Measurements from ENCODE around the gene SLC24A3.

The SLC24A3 gene

DNA sequence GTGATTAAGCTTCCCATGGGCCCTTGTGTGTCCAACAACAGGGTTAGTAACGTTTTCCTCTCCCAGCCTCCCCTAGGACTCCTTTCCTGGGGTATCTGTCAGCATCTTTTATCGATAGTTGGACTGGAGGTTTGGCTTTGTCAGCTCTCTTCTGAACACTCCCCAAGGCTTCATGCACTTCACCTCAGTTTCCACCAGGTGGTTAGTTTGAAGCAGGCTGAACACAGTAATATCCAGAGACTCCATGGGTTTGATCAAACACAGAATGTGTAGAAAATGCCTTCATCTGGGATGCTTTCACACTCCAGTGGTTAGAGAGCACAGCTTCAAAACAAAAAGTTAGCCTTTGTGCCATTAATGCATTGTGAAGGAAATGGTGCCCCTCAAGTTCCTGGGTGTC, 139.1 kb downstream of the SLC24A3 start:
- DNase-seq: no peak

DNA sequence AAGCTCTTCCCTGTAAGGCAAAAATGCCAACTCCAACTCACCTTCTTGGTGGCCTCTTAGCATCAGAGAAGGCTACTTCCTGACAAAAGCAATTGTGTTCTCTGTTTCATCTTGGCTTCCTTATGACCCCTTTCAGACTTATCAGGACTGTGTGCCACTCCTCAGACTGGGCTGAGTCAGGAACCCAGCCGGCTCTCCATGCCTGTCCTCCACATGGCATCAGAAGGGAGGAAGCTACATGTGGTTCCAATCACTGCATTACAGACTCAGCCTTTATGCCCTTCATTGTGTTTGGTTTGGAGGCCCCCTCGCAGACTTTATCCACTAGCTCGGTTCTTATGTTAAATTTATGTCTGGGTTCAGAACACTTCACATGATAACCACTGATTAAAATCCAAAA, 142.5 kb downstream of the SLC24A3 start:
- no peak for DNase-seq

DNA sequence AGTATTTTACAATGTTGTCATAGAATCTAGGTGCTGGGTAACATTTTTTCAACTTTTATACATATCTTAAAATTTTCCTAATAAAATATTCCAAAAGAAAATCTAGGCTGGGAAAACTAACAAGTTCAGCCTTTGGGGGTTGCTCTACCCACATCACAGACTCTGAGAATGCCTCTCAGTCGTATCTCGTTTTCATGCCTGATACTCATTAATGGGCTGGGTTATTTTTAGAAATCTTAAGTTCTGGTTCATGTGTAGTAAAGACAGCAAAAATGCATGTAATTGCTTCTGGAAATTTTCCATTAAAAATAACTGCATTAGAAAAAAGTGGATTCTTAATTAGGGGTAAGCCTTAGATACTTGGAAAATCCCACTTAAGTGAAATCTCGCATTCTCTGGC, 149.3 kb downstream of the SLC24A3 start:
- no peak for DNase-seq

DNA sequence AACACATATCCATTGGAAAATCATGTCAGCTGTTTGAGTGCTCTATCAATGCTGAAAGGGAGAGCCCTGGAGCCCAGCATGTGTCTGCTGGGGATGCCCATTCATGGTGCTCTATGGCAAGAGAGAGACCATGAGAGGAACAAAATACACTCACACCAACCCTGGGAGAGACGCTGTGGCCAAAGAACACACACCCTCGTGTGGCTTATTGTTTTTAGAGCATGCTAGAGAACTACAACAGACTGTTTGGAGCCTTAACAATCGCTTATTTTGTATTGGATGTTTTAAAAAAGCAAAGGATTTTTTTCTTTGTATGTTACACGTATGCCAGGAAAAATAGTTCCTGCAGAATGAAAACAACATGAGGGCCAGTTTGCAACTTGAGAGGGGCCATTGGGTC, 151.0 kb downstream of the SLC24A3 start:
- no peak for DNase-seq

DNA sequence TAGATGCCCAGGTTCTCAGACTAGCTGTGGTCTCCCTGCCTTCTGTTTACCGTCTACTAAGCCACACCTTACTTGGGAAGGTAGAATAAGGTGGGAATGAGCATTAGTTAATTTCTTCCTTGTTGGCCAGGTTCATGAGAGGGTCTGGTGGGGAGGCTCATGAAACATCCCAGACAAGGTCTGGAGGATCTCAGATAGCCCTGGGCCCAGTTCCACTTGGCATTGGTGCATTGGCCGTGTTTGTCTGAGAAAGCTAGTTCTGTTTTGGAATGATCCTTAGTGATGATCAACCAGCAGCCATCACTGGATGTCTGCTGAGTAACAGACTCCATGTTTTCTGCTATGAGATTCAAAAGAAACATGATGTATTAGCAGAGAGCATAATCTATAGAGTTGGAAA, 155.1 kb downstream of the SLC24A3 start:
- no peak for DNase-seq

DNA sequence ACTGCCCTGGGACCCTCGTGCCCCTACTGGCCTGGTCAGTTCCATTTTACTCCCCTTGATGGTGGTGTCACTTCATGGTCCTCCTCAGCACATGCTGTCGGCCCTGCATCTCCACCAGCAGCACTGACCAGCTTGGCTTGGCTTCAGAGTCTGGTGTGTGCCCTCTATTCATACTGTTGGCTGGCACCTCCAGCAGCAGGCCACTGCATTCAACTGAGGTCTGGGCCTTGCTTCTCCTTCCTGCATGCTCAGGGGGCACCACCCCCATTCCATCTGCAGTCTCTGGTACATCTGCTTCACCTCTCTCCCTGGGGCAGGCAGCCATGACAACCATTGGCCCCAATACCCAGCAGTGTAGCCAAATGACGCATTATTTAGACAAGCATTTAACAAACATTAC, 155.9 kb downstream of the SLC24A3 start:
- no peak for DNase-seq

DNA sequence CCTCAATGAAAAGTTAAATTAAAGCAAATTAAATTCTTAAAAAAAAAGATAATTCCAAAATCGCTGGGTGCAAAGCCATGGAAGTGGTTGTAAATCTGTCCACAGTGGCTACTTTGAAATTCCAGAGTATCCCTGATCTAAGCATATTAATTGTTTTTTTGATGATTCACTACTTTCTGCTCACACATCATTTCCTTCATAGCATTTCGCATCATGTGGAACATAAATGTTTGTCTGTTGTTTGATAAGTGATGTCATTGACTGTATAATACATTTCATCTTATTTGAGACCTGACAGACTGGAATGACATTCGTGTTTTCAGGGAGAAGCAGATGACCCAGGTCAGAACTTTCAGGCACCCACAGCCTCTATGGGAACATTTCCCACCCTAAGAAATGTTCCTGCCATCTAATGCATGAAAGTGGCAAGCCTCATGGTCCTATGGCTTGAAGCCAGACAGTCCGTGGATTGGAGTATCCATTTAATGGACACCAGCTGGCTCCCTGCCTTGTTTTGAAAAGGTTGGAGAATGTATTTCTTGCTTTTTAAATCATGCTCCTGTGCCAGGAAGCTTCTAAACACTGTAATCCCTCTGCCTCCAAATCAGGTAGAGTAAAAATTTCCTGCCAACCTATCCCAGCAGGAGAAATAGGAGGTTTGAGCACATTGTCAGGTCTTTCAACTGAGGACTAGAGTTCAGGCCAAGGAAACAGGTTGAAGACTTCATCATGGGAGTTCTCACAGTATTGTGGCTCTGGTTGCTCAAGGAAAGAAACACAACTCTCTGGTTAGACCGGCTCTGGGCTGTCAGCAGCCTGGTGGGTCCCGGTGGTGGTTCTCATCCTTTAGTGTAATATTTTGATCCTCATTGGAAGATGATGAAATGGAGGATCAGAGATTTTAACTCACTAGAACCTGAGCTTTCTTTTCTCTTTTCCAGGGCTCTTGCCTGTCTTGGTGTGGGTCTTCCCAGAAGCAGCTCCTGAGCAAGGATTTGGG, 157.9 kb downstream of the SLC24A3 start:
- DNase-seq: no peak

DNA sequence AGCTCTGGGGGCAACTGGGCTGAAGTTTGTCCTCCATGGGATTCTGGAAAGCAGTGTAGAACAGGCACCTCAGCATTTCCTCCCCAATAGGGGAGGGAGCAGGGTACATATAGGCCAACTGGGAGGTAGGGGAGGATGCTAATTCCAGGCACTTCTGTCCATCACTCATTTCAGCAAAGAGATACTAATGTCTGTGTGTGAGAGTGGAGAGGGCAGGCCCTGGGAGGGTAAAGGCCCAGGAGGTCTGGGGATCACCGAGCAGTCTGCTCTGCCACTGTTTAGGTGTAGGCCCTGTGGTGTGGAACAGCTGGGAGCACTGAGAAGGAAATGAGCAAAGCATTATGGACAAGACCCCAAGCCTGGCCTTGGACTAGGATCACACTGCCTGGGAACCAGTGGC, 158.7 kb downstream of the SLC24A3 start:
- no peak for DNase-seq

DNA sequence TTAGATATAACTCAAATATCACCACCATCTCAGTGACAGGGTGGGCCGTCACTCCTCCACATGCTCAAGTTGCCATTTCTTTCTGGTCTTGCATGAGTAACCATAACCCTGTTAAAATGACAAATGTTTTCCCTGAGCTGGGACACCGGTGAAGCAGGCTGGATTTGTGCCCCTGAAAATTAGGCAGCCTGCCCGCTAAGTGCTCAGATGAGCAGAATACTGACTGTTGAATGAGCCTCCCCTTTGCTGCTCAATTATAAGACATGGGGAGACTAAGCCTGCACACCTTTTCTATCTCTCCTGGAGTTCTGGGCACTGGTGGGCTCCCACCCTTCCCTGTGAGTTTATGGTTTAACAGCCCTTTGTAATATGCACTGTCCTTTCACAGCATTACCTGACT, 161.8 kb downstream of the SLC24A3 start:
- DNase-seq: no peak

DNA sequence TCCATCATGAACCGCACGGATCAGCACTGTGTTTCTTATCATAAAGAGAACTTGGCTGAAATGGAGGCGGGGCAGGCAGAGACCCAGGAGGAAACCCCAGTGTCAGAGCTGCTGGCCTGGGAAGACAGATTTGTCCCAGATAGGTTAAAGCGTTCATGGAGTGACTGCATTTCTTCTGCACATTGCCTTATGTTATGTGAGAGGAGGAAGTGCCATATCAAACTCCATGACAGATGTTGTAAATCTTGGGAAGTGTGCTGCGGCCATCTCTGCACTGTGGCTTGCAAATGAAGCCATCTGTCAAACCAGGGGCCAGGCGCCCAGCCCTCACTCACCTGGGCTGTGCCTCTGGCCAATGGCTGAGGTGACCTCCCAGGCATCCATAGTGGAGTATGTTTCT, 163.0 kb downstream of the SLC24A3 start:
- DNase-seq: no peak

DNA sequence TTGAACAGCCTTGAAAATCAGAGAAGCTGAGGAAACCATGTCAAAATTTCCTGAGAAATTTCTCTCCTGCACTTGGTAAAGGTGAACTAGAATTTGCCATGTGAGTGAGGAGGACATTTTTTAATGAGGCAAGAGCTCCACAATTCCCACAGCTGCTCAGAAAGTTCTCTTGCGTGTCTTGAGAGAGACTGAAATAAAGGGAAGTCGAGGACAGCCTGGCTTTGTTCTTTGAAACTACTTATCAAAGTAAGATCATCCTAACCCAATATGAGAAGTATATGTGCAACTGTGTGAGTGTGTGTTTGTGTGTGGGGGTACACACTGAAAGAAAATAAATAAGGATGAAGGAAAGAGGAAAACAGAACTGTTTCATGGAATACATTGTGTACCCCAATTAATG, 163.4 kb downstream of the SLC24A3 start:
- no peak for DNase-seq

DNA sequence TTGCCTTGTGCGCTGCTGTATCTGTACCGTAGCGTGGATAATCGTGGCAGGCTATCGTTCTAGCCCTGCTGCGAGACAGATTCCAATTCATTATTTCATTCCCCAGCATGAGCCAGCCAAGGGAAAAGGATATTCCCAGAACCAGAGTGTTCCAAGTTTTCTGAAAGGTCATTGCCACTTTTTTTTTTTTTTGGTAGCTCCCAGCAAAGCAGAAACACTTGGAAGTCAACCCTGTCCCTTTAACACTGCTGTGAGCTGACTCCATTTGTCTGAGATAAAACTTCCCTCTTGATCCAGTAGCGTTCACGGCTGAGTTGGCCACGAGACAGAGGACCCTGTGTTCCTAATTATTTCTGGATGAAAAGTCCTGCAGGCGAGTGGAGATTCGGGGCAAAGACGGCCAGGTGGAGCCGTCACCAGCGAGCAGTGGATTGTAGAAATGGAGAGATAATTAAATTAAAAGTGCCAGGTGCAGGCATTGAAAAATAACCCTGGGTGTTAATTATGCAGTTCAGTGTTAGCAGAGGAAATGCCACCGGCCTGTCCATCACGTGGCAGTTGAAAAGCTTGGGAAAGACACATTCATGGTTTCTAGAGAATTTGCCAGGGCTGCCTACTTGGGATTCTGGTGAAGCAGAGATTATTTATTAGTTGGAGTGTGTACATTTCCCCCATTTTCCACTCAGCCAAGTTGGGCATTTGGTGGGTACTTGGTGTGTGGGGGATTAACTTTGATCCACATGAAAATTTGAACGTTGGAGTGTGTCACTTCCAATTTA, 164.2 kb downstream of the SLC24A3 start:
- DNase-seq: peak; percentile 78

DNA sequence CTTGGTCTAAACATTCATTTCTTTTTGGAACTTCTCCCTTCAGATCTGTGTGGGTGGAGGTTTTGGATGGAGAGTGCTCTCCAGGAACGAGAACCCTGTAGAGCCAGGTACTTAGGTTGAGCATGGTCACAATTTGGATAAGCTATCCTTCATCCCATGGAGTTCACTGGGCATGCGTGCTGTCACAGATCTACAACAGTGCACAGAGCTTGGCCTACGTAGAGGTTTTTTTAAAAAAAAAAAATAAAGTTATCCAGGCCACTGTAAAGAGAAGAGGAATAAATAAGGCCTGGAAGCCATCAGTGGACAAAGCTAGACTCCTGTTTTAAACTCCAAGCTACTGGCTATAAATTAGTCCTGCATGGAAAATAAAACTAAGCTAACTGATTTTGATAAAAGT, 165.6 kb downstream of the SLC24A3 start:
- no peak for DNase-seq

DNA sequence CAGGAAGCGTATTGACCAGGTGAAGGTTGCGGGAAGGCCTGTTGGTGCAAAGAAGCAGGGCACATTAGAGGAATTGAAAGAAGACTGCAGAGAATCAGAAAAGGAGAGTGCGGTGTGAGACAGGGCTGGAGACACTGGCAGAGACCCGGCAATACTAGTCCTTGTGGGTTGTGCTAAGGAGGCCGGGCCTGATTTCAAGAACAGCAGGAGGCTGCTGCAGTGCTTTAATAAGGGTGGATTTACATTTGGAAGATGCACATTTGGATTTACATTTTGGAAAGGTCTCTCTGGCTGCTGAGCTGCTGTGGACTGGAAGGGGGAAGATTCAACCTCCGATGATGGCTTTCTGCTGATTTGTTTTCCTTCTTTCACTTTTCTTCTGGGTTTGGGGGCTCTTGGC, 167.8 kb downstream of the SLC24A3 start:
- DNase-seq: no peak

DNA sequence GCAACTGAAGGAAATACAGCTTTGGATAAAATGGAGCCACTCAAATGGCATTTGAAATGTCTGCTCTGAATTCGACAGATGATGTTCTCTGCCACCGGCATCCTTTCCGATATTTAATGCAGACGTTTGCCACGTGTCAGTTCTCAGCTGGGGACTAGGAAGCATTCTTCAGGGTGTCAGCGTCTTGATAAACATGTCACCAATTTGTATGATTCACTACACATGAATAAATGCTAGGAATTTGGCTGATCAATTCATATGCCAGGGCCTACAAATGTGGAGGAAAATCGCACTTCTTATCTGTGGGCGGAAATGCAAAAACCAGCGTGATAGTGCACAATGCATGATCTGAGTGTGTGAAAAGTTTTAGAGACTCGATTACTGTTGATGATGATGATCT, 169.5 kb downstream of the SLC24A3 start:
- DNase-seq: peak; percentile 20

DNA sequence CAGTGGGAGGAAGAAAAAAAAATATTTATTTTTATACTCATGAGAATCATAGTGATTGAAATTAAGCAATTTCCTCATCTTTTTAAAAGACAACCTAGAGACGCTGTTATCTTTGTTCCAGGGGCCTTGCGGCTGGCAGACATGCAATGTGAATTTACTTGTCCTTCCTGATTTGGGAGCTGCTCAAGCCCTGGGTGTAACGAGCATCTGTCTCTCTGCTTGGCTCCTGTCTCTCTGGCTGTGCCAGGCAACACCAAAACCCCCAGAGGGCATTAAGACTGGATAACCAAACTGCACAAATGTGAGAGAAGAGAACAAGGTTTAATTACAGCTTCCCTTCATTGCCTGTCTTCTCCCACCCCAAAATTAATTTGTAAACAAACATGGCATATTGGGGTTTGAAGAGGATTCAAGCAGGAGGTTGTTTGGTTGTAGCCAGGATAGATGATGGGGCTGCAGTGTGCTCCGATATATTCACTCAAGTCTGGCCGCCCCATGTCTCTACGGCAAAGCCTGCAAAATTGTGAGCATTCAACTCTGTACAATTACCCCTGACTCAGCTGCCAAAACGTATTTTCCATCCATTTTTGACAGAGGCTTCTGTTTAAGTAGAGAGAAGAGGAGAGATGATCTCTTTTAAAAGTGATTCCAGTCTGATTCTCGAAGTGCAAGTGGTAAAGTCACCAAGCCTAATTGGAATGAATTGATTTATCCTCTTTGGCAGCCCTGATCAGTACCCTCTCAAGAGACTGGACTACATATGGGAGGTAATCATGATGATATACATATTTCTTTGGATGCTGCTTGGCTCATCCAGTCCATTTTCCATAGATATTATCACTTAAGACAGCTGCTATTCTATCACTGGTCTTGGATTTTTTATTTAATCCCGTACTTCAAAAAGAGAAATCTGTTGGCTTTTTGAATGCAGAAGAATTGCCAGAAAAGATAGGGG, 170.2 kb downstream of the SLC24A3 start:
- peak; percentile 53 for DNase-seq

DNA sequence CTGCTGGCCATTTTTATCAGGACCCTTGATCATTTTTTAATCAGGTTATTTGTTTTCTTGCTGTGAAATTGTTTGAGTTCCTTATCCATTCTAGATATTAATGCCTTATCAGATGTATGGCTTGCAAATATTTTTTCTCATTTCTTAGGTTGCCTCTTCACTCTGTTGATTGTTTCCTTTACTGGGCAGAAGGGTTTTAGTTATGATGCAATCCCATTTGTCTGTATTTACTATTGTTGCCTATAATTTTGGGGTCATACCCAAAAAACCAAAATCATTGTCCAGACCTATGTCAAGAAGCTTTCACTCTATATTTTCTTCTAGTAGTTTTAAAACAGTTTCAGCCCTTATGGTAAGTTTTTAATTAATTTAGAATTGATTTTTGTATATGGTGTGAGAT, 172.5 kb downstream of the SLC24A3 start:
- DNase-seq: no peak

DNA sequence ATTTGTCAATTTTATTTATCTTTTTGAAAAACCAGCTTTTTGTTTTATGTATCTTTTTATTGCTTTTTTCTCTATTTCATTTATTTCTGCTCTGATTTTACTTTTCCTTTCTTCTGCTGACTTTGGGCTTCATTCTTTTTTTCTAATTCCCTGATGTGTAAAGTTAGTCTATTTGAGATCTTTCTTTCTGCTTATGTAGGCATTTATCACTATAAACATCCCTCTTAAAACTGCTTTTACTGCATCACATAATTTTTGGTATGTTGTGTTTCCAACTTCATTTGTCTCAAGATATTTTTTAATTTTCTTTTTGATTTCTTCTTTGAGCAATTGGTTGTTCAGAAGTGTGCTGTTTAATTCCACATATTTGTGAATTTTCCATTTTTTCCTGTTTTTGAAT, 174.8 kb downstream of the SLC24A3 start:
- DNase-seq: no peak

DNA sequence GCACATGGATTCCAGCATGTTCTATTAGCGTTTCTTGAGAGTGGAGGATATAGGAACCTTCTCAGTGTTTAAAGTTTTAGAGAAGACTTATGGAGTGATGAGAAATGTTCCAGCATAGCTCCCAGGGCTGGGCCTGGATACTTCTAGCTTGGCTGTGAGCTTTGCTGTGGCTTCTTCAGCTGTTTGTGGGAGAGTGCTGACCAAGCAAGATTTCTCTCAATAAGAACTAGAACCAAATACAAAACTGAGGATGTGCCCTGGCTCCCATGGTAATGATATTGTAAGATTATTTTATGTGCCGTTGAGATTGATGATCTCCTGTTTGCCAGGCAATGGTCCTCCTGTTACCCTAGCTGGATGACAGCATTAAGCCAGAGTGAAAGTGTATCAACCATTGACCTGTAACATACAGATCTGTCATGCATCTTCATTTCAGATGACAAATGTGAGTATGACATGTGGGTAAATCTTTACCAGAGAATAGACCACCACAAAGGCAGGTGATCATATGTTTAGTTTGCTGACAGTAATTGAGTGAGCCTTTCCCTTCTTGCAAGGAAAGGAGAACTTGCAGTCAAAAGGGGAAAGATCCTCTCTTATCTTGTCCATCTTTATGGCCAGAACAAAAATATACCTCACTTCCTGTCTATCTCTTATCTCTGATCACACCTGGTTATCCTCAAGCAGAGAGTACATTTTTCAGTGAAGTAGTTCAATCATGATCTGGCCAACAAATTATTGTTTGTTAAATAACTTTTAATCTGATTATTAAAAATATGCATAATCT, 180.1 kb downstream of the SLC24A3 start:
- DNase-seq: no peak

DNA sequence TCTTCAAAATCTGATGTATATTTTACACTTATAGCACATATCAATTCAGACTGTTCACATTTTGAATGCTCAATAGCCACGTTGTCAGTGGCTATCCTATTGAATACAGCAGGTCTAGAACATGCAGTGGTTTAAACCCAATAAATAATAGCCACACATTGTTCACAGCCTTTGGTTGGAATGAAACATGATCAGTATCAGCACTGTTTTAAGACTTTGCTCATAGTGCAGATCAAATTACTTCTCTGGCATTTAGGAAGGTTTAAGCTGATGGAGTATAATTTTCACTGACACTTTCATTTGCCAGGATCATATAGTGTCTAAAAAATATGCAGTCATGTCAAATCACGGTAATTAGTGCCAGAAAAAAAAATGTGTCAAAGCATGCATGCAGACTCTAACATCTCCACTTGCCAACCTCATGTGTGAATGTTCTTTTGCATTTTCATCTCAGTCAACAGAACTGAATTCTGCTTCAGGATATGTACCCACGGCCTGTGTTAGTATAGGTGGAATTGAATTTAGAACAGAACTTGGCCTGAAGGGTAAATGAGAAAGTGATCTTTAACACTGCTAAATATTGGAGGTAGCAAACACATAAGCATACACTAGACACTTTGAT, 184.1 kb downstream of the SLC24A3 start:
- no peak for DNase-seq

DNA sequence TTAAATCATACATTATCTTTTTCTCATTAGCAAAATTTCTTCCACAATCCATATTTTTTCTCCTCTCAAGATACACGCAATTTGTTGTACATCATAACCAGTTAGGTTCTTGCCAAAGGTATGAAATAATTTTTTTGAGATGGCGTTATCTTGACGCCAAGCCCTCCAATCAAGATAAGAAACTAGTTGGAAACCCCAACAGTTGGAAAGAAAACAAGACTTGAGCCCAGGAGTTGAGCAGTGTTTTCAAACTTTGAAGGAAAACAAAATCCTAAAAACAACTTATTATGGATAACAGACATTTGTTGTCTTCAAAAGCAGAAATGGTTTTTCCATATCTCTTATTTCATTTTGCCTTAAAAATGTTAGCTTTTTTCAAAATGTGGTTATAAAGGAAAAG, 184.8 kb downstream of the SLC24A3 start:
- DNase-seq: no peak

DNA sequence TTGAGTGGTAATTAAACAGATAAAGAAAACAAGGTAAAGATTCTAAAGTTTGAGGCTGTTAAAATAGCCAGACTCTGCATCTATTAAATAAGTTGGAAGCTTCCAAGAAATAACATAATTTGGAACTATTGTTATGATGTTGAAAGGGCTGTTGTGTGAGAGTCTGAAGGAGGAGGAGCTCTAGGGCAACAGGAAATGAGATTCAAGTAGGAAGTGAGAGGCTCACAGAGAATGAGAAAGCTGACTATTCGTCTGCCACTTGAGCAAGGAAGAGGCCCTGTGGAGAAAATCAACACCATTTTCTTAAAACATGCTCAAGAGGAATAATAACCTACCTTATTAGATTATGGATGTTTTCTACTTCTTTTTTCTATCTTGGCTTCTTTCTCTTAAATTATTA, 185.2 kb downstream of the SLC24A3 start:
- no peak for DNase-seq
